NOMO-1 treated with dmso at 0.1 percent for 144 hours (cell line): ENCODE data around the gene EREG.
"Not testable (repeated sequence)": the region's sequence is repeated elsewhere in the genome, so short reads cannot be mapped to it uniquely, and the experiment has no call there.

Source experiments
- DNase-seq: peaks from one replicate; lab custom pipeline; 2025; ENCODE audit not compliant: unreplicated experiment; lab: John Stamatoyannopoulos, UW

Gene EREG

GRCh38 chr4:74387790-74388189 is 22.8 kb downstream of the EREG start:
- DNase-seq = no peak

- no peak for DNase-seq
Measured at GRCh38 chr4:74389494-74389893, 24.5 kb downstream of the EREG start.

- no peak for DNase-seq
Measured at GRCh38 chr4:74390677-74391076, 25.7 kb downstream of the EREG start.

- DNase-seq = no peak
Measured at GRCh38 chr4:74391346-74391745, 26.4 kb downstream of the EREG start.

GRCh38 chr4:74391890-74392475 is 27.0 kb downstream of the EREG start:
- DNase-seq = no peak

- DNase-seq = no peak
Measured at GRCh38 chr4:74394476-74395136, 29.7 kb downstream of the EREG start.

- DNase-seq = no peak
Measured at GRCh38 chr4:74395633-74396032, 30.7 kb downstream of the EREG start.

- DNase-seq = no peak
Measured at GRCh38 chr4:74397748-74398426, 32.9 kb downstream of the EREG start.

GRCh38 chr4:74398894-74399589 is 34.1 kb downstream of the EREG start:
- not testable (repeated sequence) for DNase-seq

- no peak for DNase-seq
Measured at GRCh38 chr4:74400395-74400794, 35.5 kb downstream of the EREG start.

GRCh38 chr4:74402692-74403456 is 37.9 kb downstream of the EREG start:
- peak; percentile 24 for DNase-seq

GRCh38 chr4:74407891-74408290 is 42.9 kb downstream of the EREG start:
- no peak for DNase-seq

- DNase-seq = no peak
Measured at GRCh38 chr4:74408639-74409038, 43.7 kb downstream of the EREG start.

- no peak for DNase-seq
Measured at GRCh38 chr4:74410272-74410671, 45.3 kb downstream of the EREG start.

- no peak for DNase-seq
Measured at GRCh38 chr4:74412225-74412624, 47.3 kb downstream of the EREG start.

- no peak for DNase-seq
Measured at GRCh38 chr4:74413265-74413664, 48.3 kb downstream of the EREG start.

GRCh38 chr4:74414149-74414809 is 49.3 kb downstream of the EREG start:
- no peak for DNase-seq

GRCh38 chr4:74415602-74416300 is 50.8 kb downstream of the EREG start:
- DNase-seq = no peak

GRCh38 chr4:74418063-74418670 is 53.2 kb downstream of the EREG start:
- no peak for DNase-seq

GRCh38 chr4:74420863-74421262 is 55.9 kb downstream of the EREG start:
- no peak for DNase-seq
